HFF-Myc (cell line): ENCODE measurements around the gene PTPN14.

Source experiments
- DNase-seq: peaks from one replicate; pipeline ENCODE4 v3.0.0-alpha.2; 2011; ENCODE audit warnings: low read depth; ENCODE audit errors: extremely low read depth
- H3K4me3 ChIP-seq: replicated peaks from 2 replicates; pipeline ENCODE4 v1.5.1; 2011; ENCODE audit warnings: low read depth, mild to moderate bottlenecking, control low read depth, low read length
- CTCF ChIP-seq: IDR thresholded peaks from 2 replicates; pipeline ENCODE4 v1.5.1; 2012; ENCODE audit warnings: mild to moderate bottlenecking, low read depth, low read length, control low read depth; ENCODE audit errors: missing control alignments

PTPN14 gene

GRCh38 chr1:214363386-214363785 is 188.0 kb downstream of the PTPN14 start:
- no peak overlapping the region for H3K4me3 ChIP-seq
- no peak for DNase-seq
- TF ChIP-seq CTCF: no peak

GRCh38 chr1:214362188-214362882 is 189.1 kb downstream of the PTPN14 start:
- DNase-seq: no peak
- H3K4me3 ChIP-seq: no peak overlapping the region
- TF ChIP-seq CTCF: no peak

- TF ChIP-seq CTCF: no peak
- no peak for DNase-seq
- H3K4me3 ChIP-seq: no peak overlapping the region
These were observed 189.8 kb downstream of the PTPN14 start for GRCh38 chr1:214361636-214362035.

GRCh38 chr1:214360525-214361164 is 190.8 kb downstream of the PTPN14 start:
- no peak for TF ChIP-seq CTCF
- no peak for DNase-seq
- no peak overlapping the region for H3K4me3 ChIP-seq

DNA sequence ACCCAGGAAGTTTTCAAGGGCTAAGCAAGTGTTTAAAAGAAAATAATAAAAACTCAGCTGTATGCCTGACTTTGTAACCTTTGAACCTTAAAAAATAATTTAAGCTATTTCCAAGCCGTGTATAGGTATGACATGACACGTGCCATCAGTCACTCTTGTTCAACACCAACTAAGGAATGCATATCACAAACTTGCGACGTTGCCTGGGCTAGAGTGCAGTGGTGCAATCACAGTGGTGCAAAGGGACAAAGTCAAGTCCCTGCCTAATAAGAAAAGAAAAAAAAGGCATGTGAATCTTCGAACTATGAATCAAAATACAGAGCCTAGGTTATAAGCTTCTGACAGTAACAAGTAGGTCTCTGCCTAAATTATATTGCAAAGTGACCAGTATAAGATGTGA is 191.3 kb downstream of the PTPN14 start:
- TF ChIP-seq CTCF: no peak
- no peak for DNase-seq
- H3K4me3 ChIP-seq: no peak overlapping the region

GRCh38 chr1:214354440-214355148 is 196.8 kb downstream of the PTPN14 start:
- no peak for DNase-seq
- H3K4me3 ChIP-seq: no peak overlapping the region
- TF ChIP-seq CTCF: no peak
